Measurements from ENCODE around the gene MPHOSPH9. TPM values are rescaled to one million over a fixed set of nuclear protein-coding genes. Genes with fewer than 3 reads are reported as not detected.

The MPHOSPH9 gene
- total RNA-seq, 4 donors from 2014 or later: 29.7 to 39.9 (median 35.5) TPM

DNA sequence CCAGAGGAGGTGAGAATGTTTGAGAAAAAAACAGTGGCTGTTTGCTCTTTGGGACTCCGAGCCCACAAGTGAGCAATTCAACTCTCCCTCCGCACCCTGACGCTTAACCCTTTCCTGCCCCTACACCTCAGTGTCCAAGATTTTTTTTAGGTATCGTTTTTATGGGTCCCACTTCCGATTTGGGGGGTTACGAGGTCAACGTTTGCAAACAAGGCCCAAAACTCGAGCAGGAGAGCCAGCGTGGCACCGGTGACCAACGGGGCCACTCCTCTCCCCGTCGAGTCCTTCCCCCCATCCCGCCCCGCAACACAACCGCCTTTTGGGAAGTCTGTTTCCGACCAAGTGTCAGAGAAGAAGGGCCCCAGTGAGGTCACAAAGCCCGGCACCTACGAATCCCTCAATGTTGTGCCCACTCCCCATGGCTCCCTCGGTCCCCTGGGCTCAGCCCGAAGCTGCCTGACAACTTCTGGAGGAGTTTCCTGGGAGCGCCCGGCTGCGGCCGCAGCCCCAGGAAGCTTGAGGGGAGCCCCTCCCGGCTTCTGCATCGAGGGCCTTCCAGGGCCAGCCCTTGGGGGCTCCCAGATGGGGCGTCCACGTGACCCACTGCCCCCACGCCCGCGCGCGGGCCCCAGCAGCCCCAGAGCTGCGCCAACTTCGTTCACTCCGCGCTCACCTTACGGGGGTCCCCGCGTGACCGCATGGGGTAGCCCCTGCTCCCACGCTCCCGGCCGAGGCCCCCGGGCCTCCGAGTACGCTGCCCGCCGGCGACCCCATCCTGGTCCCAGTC, 37.5 kb upstream of the MPHOSPH9 start:
- TF ChIP-seq, protein P1, sequence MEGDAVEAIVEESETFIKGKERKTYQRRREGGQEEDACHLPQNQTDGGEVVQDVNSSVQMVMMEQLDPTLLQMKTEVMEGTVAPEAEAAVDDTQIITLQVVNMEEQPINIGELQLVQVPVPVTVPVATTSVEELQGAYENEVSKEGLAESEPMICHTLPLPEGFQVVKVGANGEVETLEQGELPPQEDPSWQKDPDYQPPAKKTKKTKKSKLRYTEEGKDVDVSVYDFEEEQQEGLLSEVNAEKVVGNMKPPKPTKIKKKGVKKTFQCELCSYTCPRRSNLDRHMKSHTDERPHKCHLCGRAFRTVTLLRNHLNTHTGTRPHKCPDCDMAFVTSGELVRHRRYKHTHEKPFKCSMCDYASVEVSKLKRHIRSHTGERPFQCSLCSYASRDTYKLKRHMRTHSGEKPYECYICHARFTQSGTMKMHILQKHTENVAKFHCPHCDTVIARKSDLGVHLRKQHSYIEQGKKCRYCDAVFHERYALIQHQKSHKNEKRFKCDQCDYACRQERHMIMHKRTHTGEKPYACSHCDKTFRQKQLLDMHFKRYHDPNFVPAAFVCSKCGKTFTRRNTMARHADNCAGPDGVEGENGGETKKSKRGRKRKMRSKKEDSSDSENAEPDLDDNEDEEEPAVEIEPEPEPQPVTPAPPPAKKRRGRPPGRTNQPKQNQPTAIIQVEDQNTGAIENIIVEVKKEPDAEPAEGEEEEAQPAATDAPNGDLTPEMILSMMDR (IDR thresholded peaks at IDR 0.05; ENCODE audit: low read depth): no peak

DNA sequence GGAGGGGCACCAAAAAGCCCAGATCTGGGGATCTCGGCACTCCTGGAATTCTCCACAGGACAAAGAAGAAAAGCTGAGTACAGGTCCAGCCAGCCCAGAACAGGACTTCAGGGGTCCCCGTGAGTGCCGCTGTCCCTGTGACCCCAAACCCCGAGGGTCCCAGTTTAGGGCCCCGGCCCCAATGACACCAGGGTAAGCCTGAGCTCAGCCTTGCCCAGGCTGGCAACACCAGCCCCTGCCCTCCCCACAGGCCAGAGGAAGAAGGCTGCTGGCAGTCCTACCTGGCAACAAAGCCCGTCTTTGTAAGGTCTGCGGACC, 36.9 kb upstream of the MPHOSPH9 start:
- TF ChIP-seq, protein P1 (IDR thresholded peaks at IDR 0.05; ENCODE audit: low read depth): no peak

DNA sequence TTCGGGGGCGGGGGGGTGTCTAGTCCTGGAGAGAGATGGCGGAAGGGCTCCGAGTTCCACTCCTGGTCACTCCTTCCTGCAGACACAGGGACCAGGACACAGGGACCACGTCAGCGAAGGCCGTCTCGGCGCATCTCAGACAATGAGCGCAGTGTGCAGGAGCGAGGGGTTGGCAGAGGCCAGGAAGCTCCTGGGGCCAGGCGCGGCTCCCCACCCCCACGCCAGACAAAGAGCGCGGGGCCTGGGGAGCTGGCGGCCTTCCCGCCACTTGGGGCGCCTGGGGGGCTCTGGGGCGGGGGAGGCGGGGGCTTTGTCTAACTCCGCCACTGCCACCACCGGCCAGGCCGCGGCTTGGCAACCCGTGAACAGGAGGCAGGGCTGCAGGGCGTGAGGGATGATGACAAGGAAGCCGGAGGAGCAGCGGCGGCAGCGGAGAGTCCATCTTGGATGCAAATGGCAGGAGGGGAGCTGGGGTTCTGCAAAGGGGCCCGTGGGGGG, 36.5 kb upstream of the MPHOSPH9 start:
- TF ChIP-seq, protein P1 (IDR thresholded peaks at IDR 0.05; ENCODE audit: low read depth): no peak

DNA sequence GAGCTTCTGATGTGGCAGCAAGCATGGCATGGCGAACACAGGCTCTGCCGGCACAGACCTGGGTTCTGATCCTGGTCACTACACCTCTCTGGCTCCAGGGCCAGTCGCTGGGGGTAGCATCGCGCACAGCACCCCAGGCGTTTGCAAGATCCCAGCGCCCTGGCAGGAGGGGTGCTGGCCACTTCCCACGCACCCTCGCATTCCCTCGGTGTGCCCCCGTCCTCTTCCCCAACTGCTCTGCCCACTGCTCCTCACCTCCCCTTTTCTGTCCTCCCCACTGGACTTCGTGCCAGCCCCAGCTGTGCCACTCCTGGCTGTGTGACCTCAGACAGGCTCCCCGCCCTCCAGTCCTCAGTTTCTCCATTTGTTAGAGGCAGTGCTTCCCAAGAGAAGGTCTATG, 35.9 kb upstream of the MPHOSPH9 start:
- TF ChIP-seq, protein P1 (IDR thresholded peaks at IDR 0.05; ENCODE audit: low read depth): no peak

DNA sequence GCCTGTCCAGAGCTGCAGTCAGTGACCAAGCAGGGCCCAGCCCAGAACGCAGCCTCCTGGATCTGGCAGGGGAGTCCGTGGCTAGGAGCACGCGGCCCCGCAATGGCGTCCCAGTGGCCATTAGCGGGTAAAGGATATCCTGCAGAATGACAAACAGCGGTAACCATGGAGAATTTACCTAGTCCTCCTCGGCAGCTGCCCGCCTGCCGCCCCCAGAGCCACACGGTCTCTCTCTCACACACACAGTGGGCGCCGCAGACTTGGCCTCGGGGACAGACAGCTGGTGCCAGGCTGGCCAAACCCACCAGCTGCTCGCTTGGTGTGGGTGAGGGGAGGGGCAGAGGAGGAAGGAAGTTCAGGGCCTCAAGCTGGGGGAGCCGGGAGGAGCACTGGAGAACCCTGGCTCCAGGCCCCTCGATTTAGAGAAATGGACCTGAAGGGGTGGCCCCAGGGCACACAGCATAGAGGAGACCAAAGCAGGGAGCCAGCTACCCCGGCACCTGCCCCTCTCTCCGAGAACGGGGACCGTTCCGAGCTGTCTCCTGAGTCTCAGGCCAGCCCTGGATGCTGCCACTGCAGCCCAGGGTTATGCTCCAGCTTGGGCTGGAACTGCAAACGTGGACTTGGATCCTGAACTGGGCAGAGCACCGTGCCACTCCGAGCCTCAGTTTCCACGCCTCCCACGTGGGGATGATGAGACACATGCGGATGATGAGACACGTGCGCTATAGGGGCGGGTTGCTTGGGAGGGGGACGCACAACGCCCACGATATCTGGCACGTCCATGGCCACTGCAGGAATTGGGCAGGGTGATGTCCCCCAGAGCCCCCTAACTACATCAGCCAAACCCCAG, 35.3 kb upstream of the MPHOSPH9 start:
- TF ChIP-seq, protein P1 (IDR thresholded peaks at IDR 0.05; ENCODE audit: low read depth): no peak

DNA sequence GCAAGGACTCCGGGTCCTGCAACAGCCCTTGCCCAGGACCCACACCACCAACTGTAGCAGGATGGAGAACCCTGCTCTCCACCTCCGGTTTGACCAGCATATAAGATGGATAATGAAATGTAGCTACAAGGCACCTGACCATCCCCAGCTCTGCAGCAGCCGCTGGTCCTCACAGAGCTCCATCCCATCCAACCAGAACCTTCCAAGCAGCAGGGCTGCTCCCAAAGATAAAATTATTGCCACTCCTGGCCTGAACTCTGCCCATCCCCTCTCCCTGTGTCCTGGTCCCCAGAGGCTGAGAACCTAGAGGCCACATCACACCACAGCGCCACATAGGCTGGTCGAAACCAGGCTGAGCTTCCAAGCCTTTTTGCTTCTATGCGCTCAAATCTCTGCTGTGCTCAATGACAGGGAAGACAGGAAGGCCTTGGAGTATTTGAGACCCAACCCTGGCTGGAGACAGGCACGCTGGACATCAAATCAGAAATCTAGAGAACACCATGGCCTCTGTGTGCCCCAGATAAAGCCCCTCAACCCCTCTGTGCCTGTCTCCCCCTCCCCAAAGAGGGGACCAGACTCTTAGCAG, 34.5 kb upstream of the MPHOSPH9 start:
- TF ChIP-seq, protein P1 (IDR thresholded peaks at IDR 0.05; ENCODE audit: low read depth): no peak

All from subcutaneous adipose tissue (tissue), 4 donors.